Esophagus muscularis mucosa (tissue), 3 donors: ENCODE data around the gene COL27A1.

Experiments used
- POLR2AphosphoS5 ChIP-seq, 2 donors: sonication (generic); formaldehyde crosslinking; IDR thresholded peaks; one replicate each; pipeline ENCODE4 v1.6.1; 2017; ENCODE audit warnings: antibody characterized with exemption in 2 of 2
- TF ChIP-seq, protein P1 (sequence below), 3 experiments: fragments of 200-600 bp in 2 of 3; fragments of 450-650 bp in 1 of 3; sonication (generic) in 2 of 3; IDR thresholded peaks; one replicate each; pipeline ENCODE4 v1.5.1; 2017 to 2019; ENCODE audit warnings: antibody characterized with exemption in 3 of 3, mild to moderate bottlenecking in 2 of 3, moderate library complexity in 1 of 3

- TF ChIP-seq POLR2AphosphoS5 (IDR thresholded peaks at IDR 0.05): no peak
- TF ChIP-seq, protein P1, sequence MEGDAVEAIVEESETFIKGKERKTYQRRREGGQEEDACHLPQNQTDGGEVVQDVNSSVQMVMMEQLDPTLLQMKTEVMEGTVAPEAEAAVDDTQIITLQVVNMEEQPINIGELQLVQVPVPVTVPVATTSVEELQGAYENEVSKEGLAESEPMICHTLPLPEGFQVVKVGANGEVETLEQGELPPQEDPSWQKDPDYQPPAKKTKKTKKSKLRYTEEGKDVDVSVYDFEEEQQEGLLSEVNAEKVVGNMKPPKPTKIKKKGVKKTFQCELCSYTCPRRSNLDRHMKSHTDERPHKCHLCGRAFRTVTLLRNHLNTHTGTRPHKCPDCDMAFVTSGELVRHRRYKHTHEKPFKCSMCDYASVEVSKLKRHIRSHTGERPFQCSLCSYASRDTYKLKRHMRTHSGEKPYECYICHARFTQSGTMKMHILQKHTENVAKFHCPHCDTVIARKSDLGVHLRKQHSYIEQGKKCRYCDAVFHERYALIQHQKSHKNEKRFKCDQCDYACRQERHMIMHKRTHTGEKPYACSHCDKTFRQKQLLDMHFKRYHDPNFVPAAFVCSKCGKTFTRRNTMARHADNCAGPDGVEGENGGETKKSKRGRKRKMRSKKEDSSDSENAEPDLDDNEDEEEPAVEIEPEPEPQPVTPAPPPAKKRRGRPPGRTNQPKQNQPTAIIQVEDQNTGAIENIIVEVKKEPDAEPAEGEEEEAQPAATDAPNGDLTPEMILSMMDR (IDR thresholded peaks at IDR 0.05): no peak
These were observed 4.7 kb upstream of the COL27A1 start for GRCh38 chr9:114150608-114151007.
